ENCODE results near the gene GPC2. TPM values are rescaled to one million over a fixed set of nuclear protein-coding genes. Genes with fewer than 3 reads are reported as not detected.

Gene GPC2
- total RNA-seq, 5 donors from 2014 or later (not counting 1 experiment from before 2014, with no cell fraction given) = 12.4 to 37.0 (median 26.3) TPM

GRCh38 chr7:100126239-100126930, 50.8 kb downstream of the GPC2 start:
- no peaks in the 10 kb centered on the region for H3K9me3 Mint-ChIP-seq

GRCh38 chr7:100124301-100125230, 52.6 kb downstream of the GPC2 start:
- Histone ChIP-seq H3K27ac (ENCODE audit: low read length) (no peak overlapping the region), H3K9me3 (no peaks in the 10 kb centered on the region), H3K4me1 (ENCODE audit: control insufficient read depth in 1 of 2, extremely low read depth in 1 of 2, insufficient read depth in 2 of 2, low read length in 2 of 2) (peaks cover 7 to 53% of the 10 kb centered on the region in 2 experiments), H3K36me3 (ENCODE audit: control insufficient read depth in 2 of 2, extremely low read depth in 1 of 2, insufficient read depth in 1 of 2, low read length in 1 of 2) (peaks cover 0 to 13% of the 10 kb centered on the region in 2 donors), H3K27me3 (replicated peaks in 1 of 2; ENCODE audit: control insufficient read depth in 2 of 2, extremely low read depth in 1 of 2, insufficient read depth in 2 of 2, low read length in 1 of 2) (no peaks in the 10 kb centered on the region), H3K4me3 (ENCODE audit: control insufficient read depth in 1 of 2, extremely low read depth in 1 of 2, low read length in 1 of 2) (no peak overlapping the region)
- ChIA-PET CTCF (interaction anchor here (0.5 to 0.6 kb wide), 6 partner anchors 11 to 580 kb away, joined by 3 to 7 read pairs (median 4); no protein-coding TSS in a partner anchor), POLR2A (interaction anchor here (0.5 to 0.8 kb wide), 5 partner anchors 24 to 661 kb away, joined by 3 to 6 read pairs (median 3); partner anchors contain the start of gene MCM7 (in 1 of the 2))
- H3K27ac Mint-ChIP-seq = peak overlapping the region; percentile 74 to 100
- 100% methylated on average over 1 of the region's 4 CpGs for WGBS (ENCODE audit: insufficient coverage)
- DNase-seq (no peak), ATAC-seq (replicated peaks in 1 of 4) (no peak)
- no peaks in the 10 kb centered on the region for H3K9me3 Mint-ChIP-seq
- peaks cover 45 to 49% (median 47%) of the 10 kb centered on the region in 3 donors for H3K4me1 Mint-ChIP-seq
- peaks cover 12% of the 10 kb centered on the region for H3K36me3 Mint-ChIP-seq
- H3K27me3 Mint-ChIP-seq = no peaks in the 10 kb centered on the region
- peak overlapping the region; percentile 98 to 100 (median 100) for H3K4me3 Mint-ChIP-seq

More at GRCh38 chr7:100126239-100126930, 50.8 kb downstream of the GPC2 start:
- Mint-ChIP-seq H3K36me3 (peaks cover 12% of the 10 kb centered on the region), H3K4me3 (peak overlapping the region; percentile 98 to 100 (median 100)), H3K27ac (peak overlapping the region; percentile 100), H3K4me1 (peaks cover 41 to 44% (median 42%) of the 10 kb centered on the region in 3 donors), H3K27me3 (no peaks in the 10 kb centered on the region)
- Histone ChIP-seq H3K4me3 (ENCODE audit: control insufficient read depth in 1 of 2, extremely low read depth in 1 of 2, low read length in 1 of 2) (peak overlapping the region; percentile 82 to 91), H3K4me1 (ENCODE audit: control insufficient read depth in 1 of 2, extremely low read depth in 1 of 2, insufficient read depth in 2 of 2, low read length in 2 of 2) (peaks cover 7 to 52% of the 10 kb centered on the region in 2 experiments), H3K9me3 (no peaks in the 10 kb centered on the region), H3K27me3 (replicated peaks in 1 of 2; ENCODE audit: control insufficient read depth in 2 of 2, extremely low read depth in 1 of 2, insufficient read depth in 2 of 2, low read length in 1 of 2) (no peaks in the 10 kb centered on the region), H3K36me3 (ENCODE audit: control insufficient read depth in 2 of 2, extremely low read depth in 1 of 2, insufficient read depth in 1 of 2, low read length in 1 of 2) (peaks cover 0 to 13% of the 10 kb centered on the region in 2 donors), H3K27ac (ENCODE audit: low read length) (peak overlapping the region; percentile 97)
- POLR2A ChIA-PET = interaction anchor here (0.6 to 0.9 kb wide), 5 partner anchors 26 to 653 kb away, joined by 3 to 13 read pairs (median 3); partner anchors contain the start of gene GPC2 (in 1 of the 2)
- 5% methylated on average over 25 of the region's 29 CpGs for WGBS (ENCODE audit: insufficient coverage)
- no peak for ATAC-seq (replicated peaks in 1 of 4)
- CTCF ChIA-PET = interaction anchor here in 1 of 2 donors (1.0 to 1.1 kb wide), 2 partner anchors 22 to 667 kb away, joined by 3 to 6 read pairs; partner anchors contain the start of gene LAMTOR4
- no peak for DNase-seq

- H3K27ac Mint-ChIP-seq = peak overlapping the region in 1 of 2 donors; percentile 28
- ATAC-seq (replicated peaks in 1 of 4) = no peak
- no peaks in the 10 kb centered on the region for H3K27me3 Mint-ChIP-seq
- 100% methylated on average over 1 of the region's 1 CpG for WGBS (ENCODE audit: insufficient coverage)
- H3K36me3 Mint-ChIP-seq = peaks cover 12% of the 10 kb centered on the region
- H3K4me1 Mint-ChIP-seq = peaks cover 50 to 53% (median 52%) of the 10 kb centered on the region in 3 donors
- no peak overlapping the region for H3K4me3 ChIP-seq (ENCODE audit: control insufficient read depth in 1 of 2, extremely low read depth in 1 of 2, low read length in 1 of 2)
- no peak for DNase-seq
- ChIA-PET CTCF (interaction anchor here (0.5 to 0.6 kb wide), 3 partner anchors 12 to 360 kb away, joined by 4 to 5 read pairs (median 4); no protein-coding TSS in a partner anchor), POLR2A (interaction anchor here in 1 of 2 donors (0.6 kb wide), 1 partner anchor 42 kb away, joined by 3 read pairs; no protein-coding TSS in a partner anchor)
- no peaks in the 10 kb centered on the region for H3K9me3 Mint-ChIP-seq
- H3K9me3 ChIP-seq = no peaks in the 10 kb centered on the region
- peaks cover 9 to 52% of the 10 kb centered on the region in 2 experiments for H3K4me1 ChIP-seq (ENCODE audit: control insufficient read depth in 1 of 2, extremely low read depth in 1 of 2, insufficient read depth in 2 of 2, low read length in 2 of 2)
- no peaks in the 10 kb centered on the region for H3K27me3 ChIP-seq (replicated peaks in 1 of 2; ENCODE audit: control insufficient read depth in 2 of 2, extremely low read depth in 1 of 2, insufficient read depth in 2 of 2, low read length in 1 of 2)
- no peak overlapping the region for H3K4me3 Mint-ChIP-seq
- H3K36me3 ChIP-seq (ENCODE audit: control insufficient read depth in 2 of 2, extremely low read depth in 1 of 2, insufficient read depth in 1 of 2, low read length in 1 of 2) = peaks cover 0 to 13% of the 10 kb centered on the region in 2 donors
- no peak overlapping the region for H3K27ac ChIP-seq (ENCODE audit: low read length)
These were observed 54.6 kb downstream of the GPC2 start for GRCh38 chr7:100122568-100122967.

GRCh38 chr7:100122067-100122466, 55.1 kb downstream of the GPC2 start:
- DNase-seq = no peak
- H3K36me3 Mint-ChIP-seq = peaks cover 12% of the 10 kb centered on the region
- no peak overlapping the region for H3K4me3 Mint-ChIP-seq
- POLR2A ChIA-PET = interaction anchor here in 1 of 2 donors (0.6 kb wide), 1 partner anchor 41 kb away, joined by 3 read pairs; no protein-coding TSS in a partner anchor
- H3K27ac Mint-ChIP-seq = peak overlapping the region in 1 of 2 donors; percentile 46
- H3K27ac ChIP-seq (ENCODE audit: low read length) = no peak overlapping the region
- peaks cover 0 to 13% of the 10 kb centered on the region in 2 donors for H3K36me3 ChIP-seq (ENCODE audit: control insufficient read depth in 2 of 2, extremely low read depth in 1 of 2, insufficient read depth in 1 of 2, low read length in 1 of 2)
- no peak overlapping the region for H3K4me3 ChIP-seq (ENCODE audit: control insufficient read depth in 1 of 2, extremely low read depth in 1 of 2, low read length in 1 of 2)
- no peaks in the 10 kb centered on the region for H3K27me3 ChIP-seq (replicated peaks in 1 of 2; ENCODE audit: control insufficient read depth in 2 of 2, extremely low read depth in 1 of 2, insufficient read depth in 2 of 2, low read length in 1 of 2)
- H3K27me3 Mint-ChIP-seq = no peaks in the 10 kb centered on the region
- WGBS (ENCODE audit: insufficient coverage) = 98% methylated on average over 7 of the region's 13 CpGs
- no peak for ATAC-seq (replicated peaks in 1 of 4)
- H3K9me3 ChIP-seq = no peaks in the 10 kb centered on the region
- CTCF ChIA-PET = interaction anchor here (0.6 to 0.7 kb wide), 3 partner anchors 19 to 361 kb away, joined by 4 to 5 read pairs (median 4); no protein-coding TSS in a partner anchor
- peaks cover 50 to 53% (median 52%) of the 10 kb centered on the region in 3 donors for H3K4me1 Mint-ChIP-seq
- H3K4me1 ChIP-seq (ENCODE audit: control insufficient read depth in 1 of 2, extremely low read depth in 1 of 2, insufficient read depth in 2 of 2, low read length in 2 of 2) = peaks cover 9 to 52% of the 10 kb centered on the region in 2 experiments
- no peaks in the 10 kb centered on the region for H3K9me3 Mint-ChIP-seq

- CTCF ChIA-PET = interaction anchor here (0.6 to 1.8 kb wide), 7 partner anchors 9 to 201 kb away, joined by 3 to 9 read pairs (median 3); partner anchors contain the start of genes AP4M1 (in 1 of the 2), MCM7 (in 1 of the 2) and TRIM4 (in 1 of the 2)
- Histone ChIP-seq H3K9me3 (no peaks in the 10 kb centered on the region), H3K4me1 (ENCODE audit: control insufficient read depth in 1 of 2, extremely low read depth in 1 of 2, insufficient read depth in 2 of 2, low read length in 2 of 2) (peaks cover 9 to 43% of the 10 kb centered on the region in 2 experiments), H3K36me3 (ENCODE audit: control insufficient read depth in 2 of 2, extremely low read depth in 1 of 2, insufficient read depth in 1 of 2, low read length in 1 of 2) (peaks cover 0 to 13% of the 10 kb centered on the region in 2 donors), H3K27ac (ENCODE audit: low read length) (peak overlapping the region; percentile 98), H3K4me3 (ENCODE audit: control insufficient read depth in 1 of 2, extremely low read depth in 1 of 2, low read length in 1 of 2) (peak overlapping the region in 1 of 2 donors; percentile 92), H3K27me3 (replicated peaks in 1 of 2; ENCODE audit: control insufficient read depth in 2 of 2, extremely low read depth in 1 of 2, insufficient read depth in 2 of 2, low read length in 1 of 2) (no peaks in the 10 kb centered on the region)
- POLR2A ChIA-PET = interaction anchor here (0.6 to 1.2 kb wide), 5 partner anchors 20 to 491 kb away, joined by 3 to 9 read pairs (median 4); partner anchors contain the start of genes AP4M1 (in 1 of the 2) and MCM7 (in 1 of the 2)
- peak overlapping the region; percentile 99 for H3K27ac Mint-ChIP-seq
- H3K4me1 Mint-ChIP-seq = peaks cover 40 to 51% (median 42%) of the 10 kb centered on the region in 3 donors
- H3K9me3 Mint-ChIP-seq = no peaks in the 10 kb centered on the region
- peaks cover 12% of the 10 kb centered on the region for H3K36me3 Mint-ChIP-seq
- H3K4me3 Mint-ChIP-seq = peak overlapping the region; percentile 86 to 98 (median 96)
- ATAC-seq (replicated peaks in 1 of 4) = no peak
- no peak for DNase-seq
- WGBS (ENCODE audit: insufficient coverage) = 20% methylated on average over 1 of the region's 1 CpG
- H3K27me3 Mint-ChIP-seq = no peaks in the 10 kb centered on the region
These were observed 56.5 kb downstream of the GPC2 start for GRCh38 chr7:100120733-100121036.

Measured in T-cell (primary cell).